HG02571 (cell line): ENCODE data around the gene BCAS3.

Experiments used
- ATAC-seq: cut with Tn5 transposase; IDR thresholded peaks from one replicate; pipeline ENCODE4 v1.9.1; 2021; ENCODE audit warnings: mild to moderate bottlenecking, moderate library complexity; ENCODE audit not compliant: unreplicated experiment

BCAS3 gene

DNA sequence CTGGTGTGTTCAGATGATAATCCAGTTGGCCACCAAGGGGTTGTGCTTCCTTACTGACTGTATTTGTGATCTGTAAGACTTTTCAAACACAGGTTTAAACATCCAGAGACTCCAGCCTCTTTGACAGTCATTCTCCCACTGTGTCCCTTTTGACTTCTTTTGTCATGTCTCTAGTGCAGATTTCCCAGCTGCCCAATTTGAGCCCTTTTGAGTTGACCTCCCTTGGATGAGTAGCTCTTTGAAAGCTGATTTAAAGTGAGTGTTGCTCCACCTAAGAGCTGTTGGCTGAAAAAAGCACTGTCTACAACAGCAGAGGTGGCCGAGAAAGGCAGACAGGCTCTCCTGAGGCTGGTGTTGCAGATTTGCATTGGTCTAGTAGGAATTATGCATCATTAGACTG, 533.6 kb downstream of the BCAS3 start:
- no peak for ATAC-seq

DNA sequence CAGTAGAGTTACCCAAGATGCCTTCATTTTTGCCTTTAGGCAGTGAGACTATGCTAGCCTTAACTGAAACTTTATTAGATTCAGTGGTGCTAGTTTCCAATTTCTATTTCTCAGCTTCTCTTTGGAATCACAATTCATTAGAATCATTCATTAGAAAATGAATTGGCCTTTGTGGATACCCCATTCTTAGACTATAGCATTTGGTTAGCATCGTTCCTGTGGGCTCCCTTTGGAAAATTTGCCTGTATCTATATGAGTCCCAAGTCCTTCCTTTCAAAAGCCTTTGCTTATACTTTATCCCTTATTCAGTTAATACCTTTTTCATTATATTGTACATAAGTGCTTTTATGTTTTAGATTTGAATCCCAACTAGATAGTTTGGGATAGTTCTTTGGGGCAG, 535.0 kb downstream of the BCAS3 start:
- no peak for ATAC-seq

DNA sequence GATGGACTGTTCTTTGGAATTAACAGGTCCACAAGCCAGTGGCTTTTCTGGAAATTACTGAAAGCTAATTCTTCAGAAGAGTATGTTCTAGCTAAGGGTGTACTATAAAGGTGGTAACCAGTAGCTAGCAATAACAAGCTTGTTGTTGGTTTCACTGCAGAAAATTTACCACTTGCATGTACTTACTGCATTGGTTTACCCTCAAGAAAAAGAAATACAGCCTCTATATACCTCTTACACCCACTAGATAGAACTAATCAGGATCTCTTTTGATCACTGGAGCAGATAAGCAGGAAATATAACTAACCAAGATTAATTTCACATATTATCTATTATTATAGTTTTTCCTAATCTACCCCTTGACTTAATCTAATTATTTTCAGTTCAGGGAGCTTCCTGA, 537.1 kb downstream of the BCAS3 start:
- ATAC-seq = no peak

DNA sequence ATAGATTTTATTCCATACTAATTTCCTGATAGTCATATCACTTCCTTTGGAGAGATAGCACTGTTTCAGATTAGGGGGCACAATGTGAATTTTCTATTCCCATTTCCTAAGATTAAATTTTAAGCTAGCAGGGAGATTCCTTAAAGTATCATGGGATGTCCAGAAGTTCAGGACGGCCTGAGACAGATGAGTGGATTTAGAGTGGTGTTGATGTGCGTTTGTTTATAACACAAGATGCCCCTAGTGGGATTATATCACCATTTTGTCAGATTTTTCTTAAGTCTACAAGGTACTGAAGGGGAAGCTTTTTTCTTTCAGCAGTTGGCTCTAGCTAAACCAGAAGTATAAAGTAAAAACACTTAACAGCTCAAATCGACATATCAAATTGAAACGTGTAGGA, 538.4 kb downstream of the BCAS3 start:
- no peak for ATAC-seq

DNA sequence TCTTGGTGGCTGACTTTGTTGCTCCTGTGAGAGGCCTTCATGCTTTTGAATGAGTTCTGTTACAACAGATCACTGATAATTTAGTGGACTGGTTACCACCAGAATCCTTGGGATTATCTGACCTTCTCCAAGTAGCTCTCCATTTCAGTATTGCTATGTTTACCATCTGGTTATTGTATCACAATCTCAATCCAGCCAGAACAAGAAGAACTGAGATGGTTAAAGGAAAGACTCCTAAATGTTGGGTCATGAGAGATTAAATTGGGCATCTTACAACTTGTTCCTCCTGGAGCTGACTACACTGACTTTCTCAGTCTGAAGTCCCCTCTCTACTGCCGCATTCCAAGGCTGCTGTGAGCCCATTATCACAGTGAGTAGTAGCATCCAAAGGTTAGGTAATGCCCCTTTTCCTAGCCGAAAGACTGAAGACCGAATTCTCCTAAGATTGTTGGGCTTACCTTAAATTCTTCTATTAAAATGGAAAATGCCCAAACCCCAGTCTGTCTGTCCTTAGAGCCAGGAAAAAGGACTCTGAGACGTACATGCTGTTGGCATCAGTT, 540.3 kb downstream of the BCAS3 start:
- no peak for ATAC-seq

DNA sequence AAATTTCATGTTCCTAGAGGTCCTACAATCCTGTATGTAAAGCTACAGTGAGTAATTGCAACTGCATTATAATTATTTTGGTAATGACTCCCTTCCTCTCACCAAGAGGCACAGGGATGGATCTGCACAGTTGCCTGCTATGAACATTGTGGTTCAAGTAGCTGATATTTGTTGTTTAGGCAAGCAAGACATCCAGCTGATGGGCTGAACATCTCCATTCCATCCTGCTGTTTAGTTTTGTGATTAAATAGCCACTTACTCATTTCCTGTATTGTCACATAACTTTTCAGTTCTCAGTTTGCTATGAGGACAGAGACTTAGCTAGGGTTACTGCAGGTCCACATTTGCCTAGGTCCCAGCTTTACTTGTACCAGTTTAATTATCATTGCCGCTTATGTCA, 540.8 kb downstream of the BCAS3 start:
- no peak for ATAC-seq

DNA sequence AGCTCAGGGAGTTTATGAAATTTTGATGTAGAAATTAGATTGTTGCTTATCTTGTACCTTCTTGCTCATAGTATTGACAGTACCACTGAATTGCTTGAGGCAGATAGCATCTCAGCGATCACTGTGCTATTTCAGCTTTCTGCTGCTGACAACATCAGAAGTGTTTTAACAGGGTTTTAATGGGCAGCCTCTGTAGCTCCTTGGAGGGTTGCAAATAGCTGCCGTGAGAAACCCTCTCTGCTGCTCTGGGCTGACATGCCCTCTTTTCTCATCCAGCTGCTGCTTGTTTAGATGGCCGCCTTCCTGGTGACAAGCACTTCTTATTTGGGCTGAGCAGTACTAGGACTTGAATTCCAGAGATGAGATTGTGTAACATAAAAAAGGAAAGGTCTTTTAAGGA, 541.8 kb downstream of the BCAS3 start:
- no peak for ATAC-seq

DNA sequence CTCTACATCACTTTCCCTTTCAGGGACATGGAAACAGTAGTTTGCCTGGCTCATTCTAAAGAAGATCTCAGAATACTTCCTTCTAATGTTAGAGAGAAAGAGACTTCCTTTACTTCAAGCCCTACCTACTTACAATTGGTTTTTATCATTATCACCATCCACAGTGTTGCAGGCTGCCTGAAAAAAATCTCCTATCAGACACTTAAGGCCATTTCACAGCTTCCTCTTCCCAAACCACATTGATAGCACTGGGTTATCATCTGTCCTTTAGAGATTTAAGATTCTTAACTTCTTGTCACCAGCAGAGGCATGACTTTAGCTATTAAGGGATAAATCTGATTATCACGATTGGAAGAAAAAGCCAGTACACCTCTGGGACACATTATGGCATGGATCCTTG, 543.5 kb downstream of the BCAS3 start:
- no peak for ATAC-seq

DNA sequence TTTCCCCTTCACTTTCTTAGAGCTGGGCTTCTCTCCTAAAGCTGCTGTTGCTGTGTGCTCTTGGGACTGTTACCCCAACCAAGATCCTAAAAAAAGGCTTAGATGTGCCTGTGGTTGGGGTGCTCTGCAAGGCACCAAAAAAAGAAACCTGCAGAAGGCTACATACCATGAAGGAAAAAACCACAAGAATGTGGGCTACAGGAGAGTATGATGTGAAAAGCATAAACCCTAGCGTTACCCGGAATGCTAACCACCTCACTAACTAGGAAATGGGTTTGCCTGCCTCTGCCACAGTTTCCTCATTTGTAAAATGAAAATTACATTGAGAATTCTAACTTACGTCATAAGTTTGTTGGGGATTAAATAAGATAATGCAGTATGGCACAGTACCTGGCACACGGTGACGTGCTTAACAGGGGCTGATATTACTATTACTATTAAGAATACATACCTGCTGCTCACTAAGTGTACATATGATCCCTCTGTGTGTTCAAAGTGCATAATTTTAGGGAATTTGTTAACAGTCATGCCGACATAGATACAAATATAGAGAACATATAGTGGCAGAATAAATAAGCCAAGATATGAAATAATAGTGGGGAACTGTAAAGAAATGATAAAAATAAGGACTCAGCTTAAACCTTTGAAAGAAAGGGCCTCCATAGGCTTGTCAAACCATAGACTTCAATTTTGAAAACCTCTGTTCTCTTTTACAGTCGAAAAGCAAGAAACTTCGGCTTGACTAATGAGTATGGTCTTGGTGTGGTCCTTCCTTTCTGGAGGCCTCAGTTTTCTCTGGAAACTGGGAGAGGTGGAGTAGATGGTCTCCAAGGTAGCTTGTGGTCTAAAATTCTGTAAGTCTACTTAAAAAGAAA, 544.2 kb downstream of the BCAS3 start:
- ATAC-seq = no peak

DNA sequence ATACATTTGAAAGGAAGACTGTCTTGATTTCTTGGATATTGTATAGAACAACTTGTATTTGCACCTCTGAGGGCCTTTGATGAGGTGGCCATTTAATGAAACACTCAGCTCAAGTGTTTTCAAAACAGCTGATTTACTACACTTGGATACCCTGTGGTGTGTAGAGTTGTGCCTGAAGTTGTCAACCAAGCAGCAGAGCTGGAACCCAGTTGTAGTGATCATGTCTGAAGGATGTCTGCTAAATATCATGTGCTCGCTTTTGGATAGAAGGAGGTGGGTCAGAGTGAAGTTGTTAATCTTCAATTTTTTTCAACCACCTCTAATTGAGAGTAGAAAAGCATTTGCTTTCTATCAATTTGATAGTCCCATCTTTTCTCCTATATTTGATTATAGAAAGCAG, 546.1 kb downstream of the BCAS3 start:
- no peak for ATAC-seq

DNA sequence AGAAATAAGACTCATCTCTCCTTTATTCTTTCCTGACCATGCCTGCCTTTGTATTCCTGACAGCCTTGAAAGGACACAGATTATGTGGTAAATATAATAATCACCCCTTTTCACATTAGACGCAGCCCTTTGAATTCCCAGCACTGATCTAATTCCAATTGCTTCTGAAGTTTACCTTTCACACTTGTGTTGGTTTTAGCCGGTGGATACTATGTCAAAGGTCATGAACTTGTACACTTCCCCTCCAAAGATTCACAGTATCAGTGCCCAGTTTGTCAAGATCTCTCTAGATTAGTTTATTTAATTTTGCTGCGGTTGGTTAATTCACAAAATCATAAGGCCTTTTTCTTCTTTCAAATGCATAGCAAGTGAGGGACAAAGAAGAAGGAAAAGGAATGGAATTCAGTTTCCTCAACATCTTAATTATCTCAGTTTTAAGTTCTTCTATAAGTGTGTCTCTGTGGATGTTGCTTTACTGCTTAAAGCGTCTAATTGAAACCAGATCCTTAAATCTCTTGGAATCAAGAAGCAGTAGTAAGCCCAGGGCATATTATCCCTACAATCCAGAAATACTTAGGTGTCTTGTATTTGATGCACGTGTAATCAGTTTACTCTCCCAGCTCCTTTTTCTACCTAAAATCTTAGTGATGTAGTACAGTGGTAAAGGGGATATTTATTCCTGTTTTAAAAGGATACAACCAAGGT, 547.7 kb downstream of the BCAS3 start:
- ATAC-seq = no peak

DNA sequence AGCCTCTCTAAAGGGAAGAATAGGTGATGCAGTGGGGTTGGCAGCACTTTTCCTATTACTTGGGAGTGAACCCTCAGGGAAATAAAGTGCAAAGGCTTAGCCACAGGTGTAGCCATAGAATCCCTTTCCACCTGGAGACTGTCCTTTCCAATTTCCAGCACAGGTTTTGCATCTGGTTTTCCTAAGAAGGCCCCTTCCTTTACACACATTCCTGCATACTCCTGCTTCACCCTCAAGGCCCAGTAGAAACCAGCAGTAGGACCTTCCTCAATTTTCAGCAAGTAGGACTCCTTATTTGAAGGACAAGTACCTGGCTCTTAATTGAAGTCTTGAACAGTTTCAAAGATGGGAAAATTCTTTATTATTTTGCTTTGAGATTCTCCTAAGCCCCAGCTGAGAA, 550.2 kb downstream of the BCAS3 start:
- ATAC-seq = no peak

DNA sequence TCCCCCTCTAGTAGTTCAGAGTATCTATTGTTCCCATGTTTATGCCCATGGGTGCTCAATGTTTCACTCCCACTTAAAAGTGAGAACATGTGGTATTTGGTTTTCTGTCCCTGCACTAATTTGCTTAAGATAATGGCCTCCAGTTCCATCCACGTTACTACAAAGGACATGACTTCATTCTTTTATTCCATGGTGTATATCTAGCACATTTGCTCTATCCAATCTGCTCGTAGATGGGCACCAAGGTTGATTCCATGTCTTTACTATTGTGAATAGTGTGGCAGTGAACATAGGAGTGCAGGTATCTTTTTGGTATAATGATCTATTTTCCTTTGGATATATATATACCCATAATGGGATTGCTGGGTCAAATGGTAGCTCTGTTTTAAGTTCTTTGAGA, 552.8 kb downstream of the BCAS3 start:
- no peak for ATAC-seq

DNA sequence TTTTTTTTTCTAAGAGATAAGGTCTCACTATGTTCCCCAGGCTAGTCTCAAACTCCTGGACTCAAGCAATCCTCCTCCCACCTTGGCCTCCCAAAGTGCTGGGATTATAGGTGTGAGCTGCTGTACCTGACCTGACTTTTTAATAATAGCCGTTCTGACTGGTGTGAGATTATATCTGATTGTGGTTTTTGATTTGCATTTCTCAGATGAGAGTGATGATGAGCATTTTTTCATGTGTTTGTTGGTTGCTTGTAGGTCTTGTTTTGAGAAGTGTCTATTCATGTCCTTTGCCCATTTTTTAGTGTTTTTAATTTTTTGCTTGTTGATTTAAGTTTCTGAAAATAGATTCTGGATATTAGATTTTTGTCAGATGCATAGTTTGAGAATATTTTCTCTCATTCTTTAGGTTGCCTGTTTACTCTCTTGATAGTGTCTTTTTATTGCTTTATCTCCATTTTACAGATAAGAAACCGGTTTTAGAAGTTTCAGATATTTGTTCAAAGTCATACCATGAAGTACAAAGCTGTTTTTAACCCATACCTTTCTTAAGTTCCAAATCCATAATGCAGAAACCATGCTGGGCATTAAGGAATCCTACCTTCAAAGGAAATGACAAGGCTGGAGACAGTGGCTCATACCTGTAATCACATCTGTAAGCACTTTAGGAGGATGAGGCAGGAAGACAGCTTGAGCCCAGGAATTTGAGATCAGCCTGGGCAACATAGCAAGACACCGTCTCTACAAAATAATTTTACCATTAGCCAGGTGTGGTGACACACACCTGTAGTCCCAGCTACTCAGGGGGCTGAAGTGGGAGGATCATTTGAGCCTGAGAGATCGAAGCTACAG, 553.5 kb downstream of the BCAS3 start:
- ATAC-seq = no peak

DNA sequence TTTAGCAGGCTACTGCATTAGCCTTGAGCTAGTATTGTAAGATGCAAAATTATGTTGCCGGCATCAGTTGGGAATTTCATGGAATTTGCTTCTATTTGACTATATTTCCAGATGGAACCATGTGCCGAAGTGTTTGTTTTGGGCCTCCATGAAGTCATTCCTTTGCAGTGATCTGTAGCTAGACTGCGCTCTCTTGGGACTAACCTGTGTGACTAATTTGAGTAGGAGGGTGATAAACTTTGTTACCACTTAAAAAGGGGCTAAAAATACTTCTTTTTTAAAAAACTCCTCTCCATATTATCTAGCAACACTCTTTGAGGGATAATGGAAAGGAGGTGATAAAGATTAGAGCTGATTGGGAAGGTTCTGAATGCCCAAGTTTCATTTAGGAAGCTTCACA, 555.2 kb downstream of the BCAS3 start:
- ATAC-seq = no peak

DNA sequence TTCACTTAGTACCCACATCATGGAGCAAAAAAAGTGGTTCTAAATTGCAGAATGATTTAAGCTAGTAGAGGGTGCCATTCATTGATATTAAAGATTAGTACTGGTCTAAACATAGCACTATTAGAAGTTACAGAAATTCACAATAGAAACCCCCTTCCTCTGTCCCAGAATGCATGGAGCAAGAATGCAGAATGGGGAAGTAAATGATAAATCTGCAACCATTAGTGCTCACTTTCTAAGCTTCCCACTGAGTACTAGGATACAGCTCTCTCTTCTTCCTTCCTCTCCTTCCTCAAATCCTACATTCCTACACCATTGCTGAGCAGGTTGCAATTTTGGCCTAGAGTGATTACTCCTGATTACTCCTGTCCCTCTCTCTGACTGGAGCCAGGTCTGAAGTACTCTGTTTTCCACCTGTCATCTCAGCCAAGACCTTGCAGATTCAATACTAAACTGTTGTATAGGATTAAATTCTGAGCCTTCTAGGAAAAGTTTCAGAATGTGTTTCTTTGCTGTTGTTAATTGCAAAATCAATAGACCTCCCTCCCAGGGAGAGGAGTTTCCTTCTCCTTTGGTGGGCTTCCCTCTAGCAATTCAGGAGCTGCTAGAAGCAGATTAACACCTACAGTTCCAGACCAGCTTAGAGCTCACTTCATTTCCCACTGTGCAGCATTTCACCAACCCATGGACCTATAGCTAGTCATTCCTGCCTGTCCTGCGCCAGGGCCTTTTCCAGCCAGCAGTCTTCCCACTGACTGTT, 556.5 kb downstream of the BCAS3 start:
- ATAC-seq = no peak

DNA sequence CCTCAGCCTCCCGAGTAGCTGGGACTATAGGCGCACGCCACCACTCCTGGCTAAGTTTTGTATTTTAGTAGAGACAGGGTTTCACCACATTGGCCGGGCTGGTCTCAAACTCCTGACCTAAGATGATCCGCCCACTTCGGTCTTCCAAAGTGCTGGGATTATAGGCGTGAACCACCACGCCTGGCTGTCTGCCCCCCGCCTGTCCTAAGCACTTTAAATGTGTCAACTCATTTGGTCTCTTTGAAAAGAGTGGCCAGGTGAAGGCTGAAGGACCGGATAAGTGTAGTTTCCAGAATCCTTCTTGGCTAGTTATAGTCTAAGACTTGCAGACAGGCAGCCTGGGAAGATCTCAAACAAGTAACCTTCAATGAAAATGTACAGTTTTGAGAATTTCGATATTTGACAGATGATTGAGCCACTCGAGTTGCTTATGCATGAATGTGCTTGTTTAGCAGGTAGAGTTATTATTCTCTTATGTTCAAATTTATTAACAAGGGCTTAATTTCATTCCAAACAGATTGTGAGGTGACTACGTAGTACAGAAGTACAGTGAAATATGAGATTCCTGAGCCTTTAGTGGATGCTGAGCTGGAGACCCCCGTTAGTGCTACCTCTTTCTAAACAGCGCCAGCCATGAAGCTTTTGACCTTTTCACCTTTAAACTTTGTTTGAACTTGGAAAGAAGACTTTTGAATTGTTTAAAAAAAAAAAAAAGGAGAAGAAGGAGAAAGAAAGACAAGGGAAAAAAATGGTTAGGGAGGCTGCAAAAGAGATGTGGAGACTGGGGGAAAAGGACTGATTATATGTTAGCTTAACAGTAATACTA, 557.6 kb downstream of the BCAS3 start:
- ATAC-seq = no peak

DNA sequence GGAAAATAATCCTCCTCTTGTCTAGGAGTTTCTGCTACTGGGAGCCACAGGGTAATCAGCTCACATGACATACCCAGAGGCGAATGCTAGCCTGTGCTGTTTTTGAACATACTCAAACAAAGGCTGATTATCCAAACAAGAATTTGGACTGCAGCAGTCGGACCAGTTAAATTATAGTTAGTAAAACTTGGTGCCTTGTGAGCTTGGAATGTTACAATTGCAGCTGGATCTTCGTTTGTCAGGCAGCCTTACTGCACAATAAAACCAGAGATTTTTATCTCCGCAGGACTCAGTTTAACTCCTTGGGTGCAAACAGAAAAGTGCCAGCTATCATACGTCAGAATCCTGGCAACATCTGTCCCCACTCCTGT, 558.2 kb downstream of the BCAS3 start:
- ATAC-seq = no peak

DNA sequence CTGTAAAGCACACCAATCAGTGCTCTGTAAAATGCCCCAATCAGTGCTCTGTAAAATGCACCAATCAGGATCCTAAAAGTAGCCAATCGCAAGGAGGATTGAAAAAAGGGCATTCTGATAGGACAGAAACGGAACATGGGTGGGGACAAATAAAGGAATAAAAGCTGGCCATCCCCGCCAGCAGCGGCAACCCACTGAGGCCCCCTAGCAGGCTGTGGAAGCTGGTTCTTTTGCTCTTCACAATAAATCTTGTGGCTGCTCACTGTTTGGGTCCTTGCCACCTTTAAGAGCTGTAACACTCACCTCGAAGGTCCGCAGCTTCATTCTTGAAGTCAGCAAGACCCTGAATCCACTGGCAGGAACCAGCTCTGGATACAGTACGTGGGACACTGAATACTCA, 559.6 kb downstream of the BCAS3 start:
- no peak for ATAC-seq

DNA sequence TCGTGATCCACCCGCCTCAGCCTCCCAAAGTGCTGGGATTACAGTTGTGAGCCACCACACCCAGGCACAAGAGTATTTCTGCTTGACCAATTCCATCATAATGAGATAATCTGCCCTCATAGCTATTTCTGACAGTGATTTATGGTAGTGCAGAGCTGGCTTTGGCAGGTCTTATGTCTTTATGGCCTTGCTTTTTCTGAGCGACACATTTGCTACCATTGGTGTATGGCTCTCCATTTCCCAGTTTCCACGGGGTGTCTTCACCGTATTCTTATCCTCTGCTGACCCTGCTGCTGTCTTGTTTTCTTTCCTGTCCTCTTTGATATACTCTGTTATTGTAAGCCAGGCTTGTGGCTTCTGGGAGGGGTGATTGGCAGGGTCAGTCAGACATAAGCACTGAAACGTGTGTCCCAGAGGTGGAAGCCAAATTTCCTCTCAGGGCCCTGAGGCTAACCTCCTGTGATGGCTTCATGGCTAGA, 560.8 kb downstream of the BCAS3 start:
- ATAC-seq = no peak
